Measurements from ENCODE around the gene KLF13. TPM values are rescaled to one million over a fixed set of nuclear protein-coding genes. Genes with fewer than 3 reads are reported as not detected.

KLF13 gene
- total RNA-seq, 1 donor from 2014 or later: 59.1 TPM

GRCh38 chr15:31323627-31324026 lies 3.0 kb upstream of the KLF13 start:
- Mint-ChIP-seq H3K9me3 (ENCODE audit: low read depth) (peaks cover 7% of the 10 kb centered on the region), H3K4me3 (ENCODE audit: unreplicated experiment) (no peak overlapping the region), H3K27ac (ENCODE audit: unreplicated experiment) (no peak overlapping the region), H3K4me1 (ENCODE audit: low read depth) (peaks cover 9% of the 10 kb centered on the region), H3K36me3 (ENCODE audit: low read depth) (peaks cover 1% of the 10 kb centered on the region), H3K27me3 (ENCODE audit: low read depth) (peaks cover under 1% of the 10 kb centered on the region)
- TF ChIP-seq, protein P1, sequence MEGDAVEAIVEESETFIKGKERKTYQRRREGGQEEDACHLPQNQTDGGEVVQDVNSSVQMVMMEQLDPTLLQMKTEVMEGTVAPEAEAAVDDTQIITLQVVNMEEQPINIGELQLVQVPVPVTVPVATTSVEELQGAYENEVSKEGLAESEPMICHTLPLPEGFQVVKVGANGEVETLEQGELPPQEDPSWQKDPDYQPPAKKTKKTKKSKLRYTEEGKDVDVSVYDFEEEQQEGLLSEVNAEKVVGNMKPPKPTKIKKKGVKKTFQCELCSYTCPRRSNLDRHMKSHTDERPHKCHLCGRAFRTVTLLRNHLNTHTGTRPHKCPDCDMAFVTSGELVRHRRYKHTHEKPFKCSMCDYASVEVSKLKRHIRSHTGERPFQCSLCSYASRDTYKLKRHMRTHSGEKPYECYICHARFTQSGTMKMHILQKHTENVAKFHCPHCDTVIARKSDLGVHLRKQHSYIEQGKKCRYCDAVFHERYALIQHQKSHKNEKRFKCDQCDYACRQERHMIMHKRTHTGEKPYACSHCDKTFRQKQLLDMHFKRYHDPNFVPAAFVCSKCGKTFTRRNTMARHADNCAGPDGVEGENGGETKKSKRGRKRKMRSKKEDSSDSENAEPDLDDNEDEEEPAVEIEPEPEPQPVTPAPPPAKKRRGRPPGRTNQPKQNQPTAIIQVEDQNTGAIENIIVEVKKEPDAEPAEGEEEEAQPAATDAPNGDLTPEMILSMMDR (IDR thresholded peaks at IDR 0.05): no peak
- no peak for DNase-seq (ENCODE audit: low spot score)

DNA sequence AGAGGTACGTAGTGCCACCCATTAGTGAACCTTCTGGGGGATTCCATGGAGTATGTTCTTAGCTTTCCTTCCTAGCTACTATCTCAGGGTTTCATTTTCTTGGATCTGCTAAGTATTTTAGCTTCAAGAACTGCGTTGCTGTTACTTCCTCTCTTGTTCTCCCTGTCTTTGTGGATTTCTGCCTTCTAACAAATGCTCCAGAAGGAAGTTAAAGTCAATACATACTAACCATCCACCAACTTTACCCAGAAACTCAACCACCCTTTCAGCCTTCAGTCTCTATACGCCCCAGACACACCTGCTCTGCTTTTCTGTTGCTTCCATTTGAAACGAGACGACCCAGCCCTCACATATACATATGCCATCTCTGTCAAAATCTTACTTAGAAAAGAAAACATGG lies 2.4 kb upstream of the KLF13 start:
- H3K27me3 Mint-ChIP-seq (ENCODE audit: low read depth): no peaks in the 10 kb centered on the region
- H3K4me1 Mint-ChIP-seq (ENCODE audit: low read depth): peaks cover 15% of the 10 kb centered on the region
- peaks cover 1% of the 10 kb centered on the region for H3K36me3 Mint-ChIP-seq (ENCODE audit: low read depth)
- H3K9me3 Mint-ChIP-seq (ENCODE audit: low read depth): peaks cover 7% of the 10 kb centered on the region
- H3K4me3 Mint-ChIP-seq (ENCODE audit: unreplicated experiment): no peak overlapping the region
- TF ChIP-seq, protein P1 (IDR thresholded peaks at IDR 0.05): no peak
- no peak overlapping the region for H3K27ac Mint-ChIP-seq (ENCODE audit: unreplicated experiment)
- no peak for DNase-seq (ENCODE audit: low spot score)

- H3K27me3 Mint-ChIP-seq (ENCODE audit: low read depth): no peaks in the 10 kb centered on the region
- H3K27ac Mint-ChIP-seq (ENCODE audit: unreplicated experiment): peak overlapping the region; percentile 36
- TF ChIP-seq, protein P1 (IDR thresholded peaks at IDR 0.05): no peak
- H3K4me3 Mint-ChIP-seq (ENCODE audit: unreplicated experiment): peak overlapping the region; percentile 75
- H3K4me1 Mint-ChIP-seq (ENCODE audit: low read depth): peaks cover 23% of the 10 kb centered on the region
- no peak for DNase-seq (ENCODE audit: low spot score)
- peaks cover 7% of the 10 kb centered on the region for H3K9me3 Mint-ChIP-seq (ENCODE audit: low read depth)
- H3K36me3 Mint-ChIP-seq (ENCODE audit: low read depth): peaks cover 1% of the 10 kb centered on the region
These were observed 1.6 kb upstream of the KLF13 start for GRCh38 chr15:31324806-31325594.

GRCh38 chr15:31325595-31326155 lies 960 bp upstream of the KLF13 start:
- Mint-ChIP-seq H3K4me1 (ENCODE audit: low read depth) (peaks cover 30% of the 10 kb centered on the region), H3K4me3 (ENCODE audit: unreplicated experiment) (peak overlapping the region; percentile 75), H3K9me3 (ENCODE audit: low read depth) (peaks cover 7% of the 10 kb centered on the region), H3K27ac (ENCODE audit: unreplicated experiment) (peak overlapping the region; percentile 36), H3K27me3 (ENCODE audit: low read depth) (no peaks in the 10 kb centered on the region), H3K36me3 (ENCODE audit: low read depth) (peaks cover 1% of the 10 kb centered on the region)
- TF ChIP-seq, protein P1 (IDR thresholded peaks at IDR 0.05): no peak
- DNase-seq (ENCODE audit: low spot score): no peak

DNA sequence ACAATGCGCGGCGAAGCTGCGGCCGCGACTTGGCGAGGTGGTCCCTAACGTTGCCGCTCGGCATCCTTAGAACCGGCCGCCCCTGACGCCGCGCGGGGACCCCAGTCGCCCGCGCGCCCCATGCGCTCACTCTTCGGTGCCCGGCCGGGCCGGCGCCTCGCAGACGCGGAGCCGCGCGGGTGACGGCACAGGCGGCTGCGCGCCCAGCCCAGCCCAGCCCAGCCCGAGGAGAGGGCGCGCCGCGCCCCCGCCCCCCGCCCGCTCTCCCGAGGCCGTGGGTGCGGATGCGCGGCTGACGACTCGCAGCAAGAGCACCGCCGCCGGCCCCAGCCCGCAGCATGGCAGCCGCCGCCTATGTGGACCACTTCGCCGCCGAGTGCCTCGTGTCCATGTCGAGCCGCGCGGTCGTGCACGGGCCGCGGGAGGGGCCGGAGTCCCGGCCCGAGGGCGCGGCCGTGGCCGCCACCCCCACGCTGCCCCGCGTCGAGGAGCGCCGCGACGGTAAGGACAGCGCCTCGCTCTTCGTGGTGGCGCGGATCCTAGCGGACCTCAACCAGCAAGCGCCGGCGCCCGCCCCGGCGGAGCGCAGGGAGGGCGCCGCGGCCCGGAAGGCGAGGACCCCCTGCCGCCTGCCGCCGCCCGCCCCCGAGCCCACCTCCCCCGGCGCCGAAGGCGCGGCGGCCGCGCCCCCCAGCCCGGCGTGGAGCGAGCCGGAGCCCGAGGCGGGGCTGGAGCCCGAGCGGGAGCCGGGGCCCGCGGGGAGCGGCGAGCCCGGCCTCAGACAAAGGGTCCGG lies 437 bp downstream of the KLF13 start:
- no peaks in the 10 kb centered on the region for H3K9me3 Mint-ChIP-seq (ENCODE audit: low read depth)
- peak overlapping the region; percentile 68 for H3K4me3 Mint-ChIP-seq (ENCODE audit: unreplicated experiment)
- no peak for DNase-seq (ENCODE audit: low spot score)
- H3K27ac Mint-ChIP-seq (ENCODE audit: unreplicated experiment): peak overlapping the region; percentile 66
- H3K36me3 Mint-ChIP-seq (ENCODE audit: low read depth): no peaks in the 10 kb centered on the region
- no peaks in the 10 kb centered on the region for H3K27me3 Mint-ChIP-seq (ENCODE audit: low read depth)
- H3K4me1 Mint-ChIP-seq (ENCODE audit: low read depth): peaks cover 38% of the 10 kb centered on the region
- TF ChIP-seq, protein P1 (IDR thresholded peaks at IDR 0.05): no peak
